NCI-H1694 (cell line): ENCODE measurements around the gene DOCK10.

Experiments used
- DNase-seq: peaks from one replicate; lab custom pipeline; 2025; lab: John Stamatoyannopoulos, UW

The DOCK10 gene

GRCh38 chr2:224881846-224882245 lies 160.4 kb downstream of the DOCK10 start:
- DNase-seq: no peak

GRCh38 chr2:224876522-224876921 lies 165.7 kb downstream of the DOCK10 start:
- DNase-seq: no peak

- no peak for DNase-seq
Measured at GRCh38 chr2:224875841-224876240, 166.4 kb downstream of the DOCK10 start.

- no peak for DNase-seq
Measured at GRCh38 chr2:224875153-224875552, 167.1 kb downstream of the DOCK10 start.

GRCh38 chr2:224871813-224872212 lies 170.5 kb downstream of the DOCK10 start:
- DNase-seq: no peak

- no peak for DNase-seq
Measured at GRCh38 chr2:224870341-224870740, 171.9 kb downstream of the DOCK10 start.

- no peak for DNase-seq
Measured at GRCh38 chr2:224869601-224870233, 172.6 kb downstream of the DOCK10 start.

- no peak for DNase-seq
Measured at GRCh38 chr2:224865016-224865415, 177.3 kb downstream of the DOCK10 start.

GRCh38 chr2:224861266-224861665 lies 181.0 kb downstream of the DOCK10 start:
- no peak for DNase-seq

- no peak for DNase-seq
Measured at GRCh38 chr2:224860786-224861185, 181.5 kb downstream of the DOCK10 start.

GRCh38 chr2:224851811-224852210 lies 190.5 kb downstream of the DOCK10 start:
- no peak for DNase-seq

GRCh38 chr2:224850081-224850480 lies 192.2 kb downstream of the DOCK10 start:
- no peak for DNase-seq

- no peak for DNase-seq
Measured at GRCh38 chr2:224849264-224849663, 193.0 kb downstream of the DOCK10 start.

- DNase-seq: peak; percentile 88
Measured at GRCh38 chr2:224847961-224848850, 194.1 kb downstream of the DOCK10 start.

- DNase-seq: no peak
Measured at GRCh38 chr2:224847381-224847780, 194.9 kb downstream of the DOCK10 start.

GRCh38 chr2:224846686-224847085 lies 195.6 kb downstream of the DOCK10 start:
- DNase-seq: no peak

GRCh38 chr2:224846161-224846560 lies 196.1 kb downstream of the DOCK10 start:
- no peak for DNase-seq

- DNase-seq: no peak
Measured at GRCh38 chr2:224843141-224843540, 199.1 kb downstream of the DOCK10 start.

GRCh38 chr2:224841910-224842309 lies 200.4 kb downstream of the DOCK10 start:
- DNase-seq: no peak

- peak; percentile 57 for DNase-seq
Measured at GRCh38 chr2:224838335-224838734, 203.9 kb downstream of the DOCK10 start.

- DNase-seq: no peak
Measured at GRCh38 chr2:224837558-224837957, 204.7 kb downstream of the DOCK10 start.

- no peak for DNase-seq
Measured at GRCh38 chr2:224837066-224837465, 205.2 kb downstream of the DOCK10 start.

GRCh38 chr2:224836263-224836662 lies 206.0 kb downstream of the DOCK10 start:
- DNase-seq: no peak
